ENCODE measurements around the gene MCTP2. TPM values are rescaled to one million over a fixed set of nuclear protein-coding genes. Genes with fewer than 3 reads are reported as not detected.

Gene MCTP2
- total and polyA plus RNA-seq, 2 of the 13 experiments (the other 11 are each of a cell fraction or from before 2014, with no cell fraction given) = 5.1 to 8.6 TPM

GRCh38 chr15:94421706-94422105 lies 190.3 kb downstream of the MCTP2 start:
- in situ Hi-C loops (cut with HindIII; ENCODE audit: extremely low pct_ligation_motif_present, low pct_unique_long_range_greater_than_20kb) = no loop called here
- Histone ChIP-seq H3K79me2 (ENCODE audit: insufficient read depth, low read length) (no peaks in the 10 kb centered on the region), H3K9me3 (ENCODE audit: low read length) (no peaks in the 10 kb centered on the region), H4K20me1 (ENCODE audit: insufficient read depth, low read length) (no peaks in the 10 kb centered on the region), H3K36me3 (replicated peaks in 1 of 2; ENCODE audit: control insufficient read depth in 1 of 2, insufficient read depth in 2 of 2, low read length in 2 of 2) (no peaks in the 10 kb centered on the region), H3K27ac (ENCODE audit: extremely low read length, insufficient read depth, low read length) (no peak overlapping the region), H3K4me1 (ENCODE audit: insufficient read depth, low read length) (no peaks in the 10 kb centered on the region), H3K9ac (ENCODE audit: insufficient read depth, low read depth, low read length) (no peak overlapping the region), H3K4me3 (replicated peaks in 1 of 3; ENCODE audit: insufficient read depth in 1 of 3, low read depth in 2 of 3, low read length in 3 of 3) (no peak overlapping the region), H2AFZ (ENCODE audit: low read length) (no peak overlapping the region), H3K4me2 (ENCODE audit: low read depth, low read length) (no peak overlapping the region), H3K27me3 (ENCODE audit: control insufficient read depth in 1 of 2, insufficient read depth in 2 of 2, low read length in 2 of 2) (no peaks in the 10 kb centered on the region)
- TF ChIP-seq ZNF382 (CRISPR knock-in tag; IDR thresholded peaks at IDR 0.05; ENCODE audit: borderline replicate concordance) (no peak), HDAC1 (CRISPR knock-in tag; IDR thresholded peaks at IDR 0.05) (no peak), ZNF646 (CRISPR knock-in tag; IDR thresholded peaks at IDR 0.05) (no peak), SPEN (CRISPR knock-in tag; IDR thresholded peaks at IDR 0.05; ENCODE audit: low read depth) (no peak), ZGPAT (CRISPR knock-in tag; IDR thresholded peaks at IDR 0.05) (no peak), ZBTB20 (CRISPR knock-in tag; IDR thresholded peaks at IDR 0.05; ENCODE audit: borderline replicate concordance, low read depth) (no peak), TOE1 (CRISPR knock-in tag; IDR thresholded peaks at IDR 0.05) (no peak)
- no peak for ATAC-seq
- intact Hi-C loops (cut with micrococcal nuclease; ENCODE audit: unreplicated experiment) = no loop called here
- BruUV-seq (replicated peaks) = no TSS peak
- ChIA-PET POLR2A (no interaction called here), CTCF (ENCODE audit: low intra/inter-chr PET ratio, low total read pairs) (no interaction called here)
- 29% methylated on average over 1 of the region's 1 CpG for WGBS (ENCODE audit: low lambda C conversion rate)
- no peak for FAIRE-seq
- no peak for DNase-seq (ENCODE audit: low spot score)

All from HepG2 (cell line).